Fibroblast of villous mesenchyme (primary cell): ENCODE results near the gene GFAP. TPM values are rescaled to one million over a fixed set of nuclear protein-coding genes. Genes with fewer than 3 reads are reported as not detected.
"Not testable (repeated sequence)": the region's sequence is repeated elsewhere in the genome, so short reads cannot be mapped to it uniquely, and the experiment has no call there.

Experiments
- DNase-seq: peaks from one replicate; pipeline ENCODE4 v3.0.0-alpha.2; 2010; ENCODE audit warnings: low read depth
- H3K4me3 ChIP-seq: 2 replicates; pipeline ENCODE4 v1.5.1; 2011; ENCODE audit warnings: low read depth, mild to moderate bottlenecking, low read length
- total RNA-seq: library from RNA; depleted of rRNA; stranded (reverse); fragments of >200 nt; gene quantifications from 2 replicates; pipeline ENCODE4 v1.2.3, GENCODE V29; 2012
- TF ChIP-seq, protein P1 (sequence below): IDR thresholded peaks from 2 replicates; pipeline ENCODE4 v1.5.1; 2012; ENCODE audit warnings: low read depth, mild to moderate bottlenecking, low read length; ENCODE audit not compliant: insufficient read depth

The GFAP gene
- total RNA-seq, 1 donor = 0.86 TPM

DNA sequence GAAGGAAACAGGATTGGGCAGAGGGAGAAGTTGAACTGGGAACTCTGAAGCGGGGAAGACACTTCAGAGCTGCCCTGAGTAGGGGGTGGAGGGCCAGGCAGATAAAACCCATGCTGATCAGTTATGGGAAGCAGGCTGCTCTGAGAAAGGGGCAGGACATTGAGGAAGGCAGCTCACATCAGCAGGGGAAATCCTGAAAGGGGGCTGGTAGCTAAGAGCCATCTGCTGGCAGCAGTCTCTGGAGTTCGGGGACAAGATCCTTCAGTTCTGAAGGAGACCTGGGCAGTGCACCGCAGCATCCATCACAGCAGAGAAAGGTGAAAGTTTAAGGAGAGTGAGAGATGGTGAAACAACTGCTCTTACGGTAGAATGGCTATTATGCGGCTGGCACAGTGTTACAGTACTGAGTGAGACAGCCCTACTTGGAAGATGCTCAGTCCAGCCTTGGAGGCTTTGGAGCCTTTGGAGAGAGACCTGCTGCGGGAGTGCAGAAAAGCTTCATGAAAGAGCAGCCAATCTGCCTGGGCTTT is 37.7 kb upstream of the GFAP start:
- no peak for DNase-seq
- TF ChIP-seq, protein P1, sequence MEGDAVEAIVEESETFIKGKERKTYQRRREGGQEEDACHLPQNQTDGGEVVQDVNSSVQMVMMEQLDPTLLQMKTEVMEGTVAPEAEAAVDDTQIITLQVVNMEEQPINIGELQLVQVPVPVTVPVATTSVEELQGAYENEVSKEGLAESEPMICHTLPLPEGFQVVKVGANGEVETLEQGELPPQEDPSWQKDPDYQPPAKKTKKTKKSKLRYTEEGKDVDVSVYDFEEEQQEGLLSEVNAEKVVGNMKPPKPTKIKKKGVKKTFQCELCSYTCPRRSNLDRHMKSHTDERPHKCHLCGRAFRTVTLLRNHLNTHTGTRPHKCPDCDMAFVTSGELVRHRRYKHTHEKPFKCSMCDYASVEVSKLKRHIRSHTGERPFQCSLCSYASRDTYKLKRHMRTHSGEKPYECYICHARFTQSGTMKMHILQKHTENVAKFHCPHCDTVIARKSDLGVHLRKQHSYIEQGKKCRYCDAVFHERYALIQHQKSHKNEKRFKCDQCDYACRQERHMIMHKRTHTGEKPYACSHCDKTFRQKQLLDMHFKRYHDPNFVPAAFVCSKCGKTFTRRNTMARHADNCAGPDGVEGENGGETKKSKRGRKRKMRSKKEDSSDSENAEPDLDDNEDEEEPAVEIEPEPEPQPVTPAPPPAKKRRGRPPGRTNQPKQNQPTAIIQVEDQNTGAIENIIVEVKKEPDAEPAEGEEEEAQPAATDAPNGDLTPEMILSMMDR = no peak

DNA sequence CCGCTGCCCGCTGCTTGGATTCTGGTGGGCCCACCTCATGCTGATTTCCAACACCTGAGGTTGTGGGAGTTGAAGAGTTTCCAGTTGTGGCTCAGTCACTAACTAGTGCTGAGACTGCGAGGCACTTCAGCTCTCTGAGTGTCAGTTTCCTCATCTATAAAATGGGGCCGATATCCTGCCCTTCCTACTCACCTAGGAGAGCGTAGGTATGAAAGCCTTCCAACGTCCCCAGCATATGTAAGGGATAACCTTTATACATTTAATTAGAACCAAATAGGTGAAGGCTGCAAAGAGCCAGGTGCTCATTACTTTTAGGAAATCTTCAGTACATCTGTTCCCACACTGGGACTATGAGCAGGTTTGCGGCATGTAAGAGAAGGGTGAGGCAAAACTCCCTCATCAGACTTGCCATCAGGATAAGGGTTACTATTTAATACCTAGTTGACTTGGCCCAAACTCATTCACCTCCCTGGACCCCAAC is 33.1 kb upstream of the GFAP start:
- H3K4me3 ChIP-seq = peak overlapping the region; percentile 91
- TF ChIP-seq, protein P1 = no peak
- no peak for DNase-seq

More for the DNA sequence above, 37.7 kb upstream of the GFAP start:
- H3K4me3 ChIP-seq = no peak overlapping the region

DNA sequence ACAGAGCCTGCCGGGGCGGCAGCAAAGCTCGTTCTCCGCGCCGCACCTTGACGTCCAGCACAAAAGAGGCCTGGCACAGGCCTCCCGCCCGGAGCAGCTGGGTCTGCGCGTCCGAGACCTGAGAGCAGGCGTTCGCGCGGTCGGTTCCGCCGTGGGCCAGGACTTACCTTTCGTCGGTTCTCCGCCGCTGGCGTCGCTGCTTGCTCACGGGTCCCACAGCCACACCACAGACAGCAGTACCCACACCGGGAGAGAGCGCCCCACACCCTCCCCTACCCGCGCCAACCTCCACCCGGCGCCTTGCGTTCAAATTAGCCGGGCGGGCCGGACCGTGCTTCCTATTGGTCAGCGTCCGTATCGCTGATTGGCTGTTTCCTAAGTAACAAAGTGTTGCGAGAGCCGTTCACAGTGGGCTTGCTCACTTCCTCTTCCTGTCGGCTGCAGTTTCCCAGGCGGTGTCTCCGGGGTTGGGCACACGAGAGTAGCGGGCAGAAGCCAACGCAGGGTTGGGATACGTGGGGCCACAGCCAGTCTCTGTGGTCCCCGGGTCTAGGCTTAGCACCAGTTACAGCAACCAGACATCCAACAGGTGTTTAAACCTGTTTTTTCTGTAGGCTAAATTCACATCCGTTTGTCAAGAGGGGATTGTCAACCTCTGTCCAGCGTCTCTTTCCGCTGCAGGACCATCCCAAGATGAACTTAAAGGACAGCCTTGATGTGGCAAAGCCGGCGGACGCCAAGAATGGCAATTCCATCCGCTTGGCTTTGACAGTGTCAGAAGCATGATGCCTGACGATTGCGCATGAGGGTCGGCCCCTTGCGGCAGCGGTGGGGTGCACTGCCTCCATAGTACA is 32.4 kb upstream of the GFAP start, which contains the start of gene KIF18B:
TSS of gene KIF18B (minus strand) at position 313 of the 854 bp plus-strand sequence. CDS start 11,429 bp downstream, outside the sequence.
- TF ChIP-seq, protein P1 = no peak
- DNase-seq = peak; percentile 96

DNA sequence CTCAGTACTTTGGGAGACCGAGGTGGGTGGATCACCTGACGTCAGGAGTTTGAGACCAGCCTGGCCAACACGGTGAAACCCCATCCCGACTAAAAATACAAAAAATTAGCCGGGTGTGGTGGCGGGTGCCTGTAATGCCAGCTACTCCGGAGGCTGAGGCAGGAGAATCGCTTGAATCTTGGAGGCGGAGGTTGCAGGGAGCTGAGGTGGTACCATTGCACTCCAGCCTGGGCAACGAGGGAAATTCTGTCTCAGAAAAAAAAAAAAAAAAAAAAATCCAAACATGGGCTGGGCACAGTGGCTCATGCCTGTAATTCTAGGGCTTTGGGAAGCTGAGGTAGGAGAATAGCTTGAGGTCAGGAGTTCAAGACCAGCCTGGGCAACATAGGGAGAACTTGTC is 30.4 kb upstream of the GFAP start:
- DNase-seq, H3K4me3 ChIP-seq: not testable (repeated sequence)

More for the DNA sequence above, 32.4 kb upstream of the GFAP start, which contains the start of gene KIF18B:
- H3K4me3 ChIP-seq = peak within 1 kb of the TSS; percentile 91

DNA sequence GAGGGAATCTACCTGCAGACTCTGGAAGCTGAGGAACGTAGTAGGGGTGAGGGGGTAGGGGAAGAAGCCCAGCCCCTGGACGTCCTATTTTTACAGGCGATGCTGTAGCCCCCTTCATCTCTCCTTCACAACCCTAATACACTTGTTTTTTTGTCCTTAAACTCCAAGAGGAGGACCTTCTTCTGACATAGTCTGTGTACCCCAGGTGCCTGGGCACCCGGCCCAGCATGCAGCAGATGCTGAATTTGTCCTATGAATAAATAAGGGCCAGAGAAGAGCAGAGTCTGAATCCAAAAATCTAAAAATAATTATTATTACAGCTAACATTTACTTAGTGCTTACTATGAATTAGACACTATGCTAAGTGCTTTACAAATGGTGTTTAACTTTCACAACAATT is 27.2 kb upstream of the GFAP start:
- TF ChIP-seq, protein P1 = no peak
- H3K4me3 ChIP-seq = no peak overlapping the region
- DNase-seq = no peak

DNA sequence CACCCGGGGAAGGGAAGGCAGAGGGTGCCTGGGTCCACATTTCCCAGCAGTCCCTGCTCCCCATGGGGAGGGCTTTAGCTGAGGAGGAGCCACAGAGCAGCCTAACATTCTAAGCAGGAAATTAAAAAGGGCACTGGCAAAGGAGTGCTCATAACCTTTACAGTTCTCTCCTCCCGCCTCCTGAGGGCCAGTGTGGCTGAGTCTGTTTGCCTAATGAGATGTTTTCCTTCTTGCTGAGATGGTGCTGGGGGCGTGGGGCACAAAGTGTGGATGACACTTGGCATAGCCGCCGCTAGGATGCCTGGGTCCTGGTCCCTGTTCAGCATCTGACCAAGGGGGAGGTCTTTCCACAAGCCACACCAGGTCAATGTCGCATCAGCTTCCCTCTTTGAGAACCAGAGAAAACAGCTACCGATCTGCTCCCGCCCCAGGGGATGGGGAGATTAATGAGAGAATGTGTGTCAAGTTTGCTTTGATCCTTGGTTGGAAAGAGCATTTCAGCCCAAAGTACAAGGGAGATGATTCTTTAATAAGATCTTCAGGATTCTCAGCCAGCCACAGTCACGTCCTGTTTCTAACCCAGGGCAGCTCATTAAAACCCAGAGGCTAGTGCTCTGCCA is 26.5 kb upstream of the GFAP start:
- TF ChIP-seq, protein P1 = no peak
- DNase-seq = no peak
- no peak overlapping the region for H3K4me3 ChIP-seq

DNA sequence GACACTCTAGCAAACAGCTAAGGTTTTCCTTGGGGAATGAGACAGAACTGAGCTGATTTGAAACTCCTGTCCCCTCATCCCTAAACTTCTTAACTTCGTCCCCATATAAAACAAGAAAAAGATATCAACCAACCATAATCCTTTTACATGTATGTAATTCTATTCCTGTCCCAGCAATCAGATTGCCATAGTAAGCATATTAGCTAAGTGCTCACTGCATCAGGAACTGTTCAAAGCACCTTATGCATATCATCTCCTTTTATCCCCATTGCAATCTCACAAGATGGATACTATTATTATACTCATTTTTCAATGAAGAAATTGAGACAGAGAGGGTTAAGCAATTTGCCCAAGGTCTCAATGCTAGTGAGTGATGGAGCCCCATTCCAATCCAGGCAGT is 25.5 kb upstream of the GFAP start:
- DNase-seq = no peak
- no peak overlapping the region for H3K4me3 ChIP-seq
- TF ChIP-seq, protein P1 = no peak
